Esophagus squamous epithelium (tissue), 4 donors: Measurements from ENCODE around the gene PDZD7.

ENCODE experiments used
- CTCF ChIP-seq, 6 experiments: fragments of 450-650 bp in 4 of 6; fragments of 200-600 bp in 2 of 6; sonication (generic) in 2 of 6; IDR thresholded peaks; one replicate each; pipeline ENCODE4 v1.5.1; 2016 to 2019; ENCODE audit warnings: antibody characterized with exemption in 6 of 6, mild to moderate bottlenecking in 4 of 6, moderate library complexity in 4 of 6
- POLR2A ChIP-seq, 4 donors: fragments of 450-650 bp; IDR thresholded peaks; one replicate each; pipeline ENCODE4 v1.6.1; 2017; ENCODE audit warnings: antibody characterized with exemption in 4 of 4, mild to moderate bottlenecking in 4 of 4, moderate library complexity in 3 of 4

- TF ChIP-seq CTCF (IDR thresholded peaks at IDR 0.05) (no peak), POLR2A (IDR thresholded peaks at IDR 0.05) (no peak)
These were observed 39.2 kb upstream of the PDZD7 start for GRCh38 chr10:101070098-101070497.
